Loucy (cell line): Measurements from ENCODE around the gene SPPL3.

Experiments
- H2AFZ ChIP-seq: fragments of 200-600 bp; sonication (generic); 2 replicates; pipeline ENCODE4 v1.6.0; 2016; ENCODE audit warnings: antibody characterized with exemption, mild to moderate bottlenecking, low read length, moderate library complexity
- H3F3A ChIP-seq: fragments of 200-600 bp; 2 replicates; pipeline ENCODE4 v1.6.0; 2016; ENCODE audit warnings: antibody characterized with exemption, low read depth, mild to moderate bottlenecking
- H3K27me3 ChIP-seq: fragments of 200-600 bp; sonication (generic); 2 replicates; pipeline ENCODE4 v1.6.1; 2014; ENCODE audit warnings: low read length, mild to moderate bottlenecking; ENCODE audit not compliant: insufficient read depth, poor library complexity, severe bottlenecking
- H3K36me3 ChIP-seq: fragments of 200-600 bp; sonication (generic); 2 replicates; pipeline ENCODE4 v1.6.1; 2016; ENCODE audit warnings: low read length; ENCODE audit not compliant: insufficient read depth
- H3K4me1 ChIP-seq: fragments of 200-600 bp; sonication (generic); 2 replicates; pipeline ENCODE4 v1.5.1; 2014; ENCODE audit warnings: low read length, mild to moderate bottlenecking; ENCODE audit not compliant: insufficient read depth, poor library complexity, severe bottlenecking
- H3K4me2 ChIP-seq: fragments of 200-600 bp; sonication (generic); 2 replicates; pipeline ENCODE4 v1.6.0; 2014; ENCODE audit warnings: antibody characterized with exemption, low read length, low read depth, mild to moderate bottlenecking; ENCODE audit not compliant: poor library complexity, severe bottlenecking
- H3K4me3 ChIP-seq: fragments of 200-600 bp; sonication (generic); 2 replicates; pipeline ENCODE4 v1.5.1; 2014; ENCODE audit warnings: low read length, mild to moderate bottlenecking, mixed read lengths; ENCODE audit not compliant: poor library complexity, severe bottlenecking
- H3K79me2 ChIP-seq: fragments of 200-600 bp; sonication (generic); 2 replicates; pipeline ENCODE4 v1.6.1; 2014; ENCODE audit warnings: low read length; ENCODE audit not compliant: insufficient read depth
- H3K9ac ChIP-seq: fragments of 200-600 bp; sonication (generic); 2 replicates; pipeline ENCODE4 v1.6.0; 2014; ENCODE audit warnings: mild to moderate bottlenecking, low read depth, low read length, moderate library complexity; ENCODE audit not compliant: poor library complexity, severe bottlenecking
- H3K9me2 ChIP-seq: fragments of 200-600 bp; sonication (generic); replicated peaks from 2 replicates; pipeline ENCODE4 v1.6.1; 2016; ENCODE audit warnings: low read depth, low read length, mixed read lengths
- H3K9me3 ChIP-seq: fragments of 200-600 bp; sonication (generic); 2 replicates; pipeline ENCODE4 v1.6.1; 2014; ENCODE audit warnings: mild to moderate bottlenecking, antibody characterized with exemption, low read length, low read depth; ENCODE audit not compliant: insufficient read depth
- H4K20me1 ChIP-seq: fragments of 200-600 bp; sonication (generic); 2 replicates; pipeline ENCODE4 v1.6.0; 2014; ENCODE audit warnings: antibody characterized with exemption, low read length, mild to moderate bottlenecking; ENCODE audit not compliant: insufficient read depth, poor library complexity, severe bottlenecking
- EZH2phosphoT487 ChIP-seq: fragments of 200-600 bp; IDR thresholded peaks from 2 replicates; pipeline ENCODE4 v1.6.1; 2018; ENCODE audit warnings: antibody characterized with exemption, mild to moderate bottlenecking, moderate library complexity, borderline replicate concordance
- TF ChIP-seq, protein P1 (sequence below): fragments of 200-600 bp; sonication (generic); conservative IDR thresholded peaks from 2 replicates; pipeline ENCODE4 v1.5.1; 2014; ENCODE audit warnings: mild to moderate bottlenecking, antibody characterized with exemption, low read length

SPPL3 gene

DNA sequence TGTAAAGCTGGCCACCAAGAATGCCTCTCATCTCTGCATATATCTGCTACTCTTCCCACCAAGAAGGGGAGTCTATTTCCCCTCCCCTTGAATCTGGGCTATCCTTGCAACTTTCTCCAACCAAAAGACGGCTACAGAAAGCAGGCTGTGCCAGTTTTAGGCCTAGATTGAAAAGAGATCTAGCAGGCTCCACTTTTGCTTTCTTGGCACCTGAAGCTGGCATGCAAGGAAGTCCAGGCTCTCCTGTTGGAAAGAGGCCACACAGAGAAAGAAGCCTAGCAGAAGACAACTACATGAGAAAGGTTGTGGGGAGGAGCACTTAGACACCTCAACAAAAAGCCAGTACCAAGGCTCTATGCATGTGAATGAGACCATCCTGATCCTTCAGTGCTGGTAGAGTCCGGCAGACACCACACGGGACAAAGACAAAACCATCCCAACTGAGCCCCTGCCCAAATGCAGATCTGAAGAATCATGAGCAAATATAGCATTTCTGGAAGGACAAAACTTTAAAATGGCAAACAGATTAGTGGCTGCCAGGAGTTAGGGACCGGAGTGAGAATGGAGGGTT, 68.0 kb downstream of the SPPL3 start:
- no peak for TF ChIP-seq EZH2phosphoT487
- TF ChIP-seq, protein P1, sequence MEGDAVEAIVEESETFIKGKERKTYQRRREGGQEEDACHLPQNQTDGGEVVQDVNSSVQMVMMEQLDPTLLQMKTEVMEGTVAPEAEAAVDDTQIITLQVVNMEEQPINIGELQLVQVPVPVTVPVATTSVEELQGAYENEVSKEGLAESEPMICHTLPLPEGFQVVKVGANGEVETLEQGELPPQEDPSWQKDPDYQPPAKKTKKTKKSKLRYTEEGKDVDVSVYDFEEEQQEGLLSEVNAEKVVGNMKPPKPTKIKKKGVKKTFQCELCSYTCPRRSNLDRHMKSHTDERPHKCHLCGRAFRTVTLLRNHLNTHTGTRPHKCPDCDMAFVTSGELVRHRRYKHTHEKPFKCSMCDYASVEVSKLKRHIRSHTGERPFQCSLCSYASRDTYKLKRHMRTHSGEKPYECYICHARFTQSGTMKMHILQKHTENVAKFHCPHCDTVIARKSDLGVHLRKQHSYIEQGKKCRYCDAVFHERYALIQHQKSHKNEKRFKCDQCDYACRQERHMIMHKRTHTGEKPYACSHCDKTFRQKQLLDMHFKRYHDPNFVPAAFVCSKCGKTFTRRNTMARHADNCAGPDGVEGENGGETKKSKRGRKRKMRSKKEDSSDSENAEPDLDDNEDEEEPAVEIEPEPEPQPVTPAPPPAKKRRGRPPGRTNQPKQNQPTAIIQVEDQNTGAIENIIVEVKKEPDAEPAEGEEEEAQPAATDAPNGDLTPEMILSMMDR: no peak
- Histone ChIP-seq H2AFZ (no peak overlapping the region), H3F3A (0 out of 2 replicates have a peak, but pooled peaks cover 4% of the 10 kb centered on the region), H3K27me3 (no peaks in the 10 kb centered on the region), H3K4me1 (peaks cover 65% of the 10 kb centered on the region), H4K20me1 (peaks cover 4% of the 10 kb centered on the region), H3K36me3 (no peaks in the 10 kb centered on the region), H3K9me3 (no peaks in the 10 kb centered on the region), H3K4me2 (peak overlapping the region; percentile 67), H3K9ac (peak overlapping the region; percentile 60), H3K79me2 (peaks cover 85% of the 10 kb centered on the region), H3K9me2 (no peaks in the 10 kb centered on the region), H3K4me3 (no peak overlapping the region)

DNA sequence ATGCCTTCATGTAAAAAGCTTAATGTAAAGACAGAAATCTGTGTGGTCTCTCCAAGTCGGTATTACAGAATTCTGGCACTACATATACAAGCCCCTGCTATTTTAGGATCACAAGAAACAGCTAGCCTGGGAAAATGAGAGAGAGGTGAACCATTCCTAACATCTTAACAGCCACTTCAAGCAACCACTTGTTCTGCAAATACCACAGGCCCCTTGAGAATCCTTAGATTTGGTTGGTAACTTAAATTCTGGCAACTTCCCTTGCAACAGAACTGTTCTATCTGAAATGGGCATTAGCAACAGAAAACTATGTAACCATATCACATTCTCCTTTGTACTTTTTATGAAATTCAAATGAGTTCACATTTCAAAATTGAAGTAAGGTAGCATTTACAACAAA, 68.5 kb downstream of the SPPL3 start:
- Histone ChIP-seq H3K9ac (peak overlapping the region; percentile 60), H4K20me1 (peaks cover 4% of the 10 kb centered on the region), H3K9me3 (no peaks in the 10 kb centered on the region), H3K4me1 (peaks cover 70% of the 10 kb centered on the region), H3K4me3 (peak overlapping the region; percentile 33), H3K4me2 (peak overlapping the region; percentile 67), H3K79me2 (peaks cover 91% of the 10 kb centered on the region), H3K27me3 (no peaks in the 10 kb centered on the region), H3K36me3 (no peaks in the 10 kb centered on the region), H3K9me2 (no peaks in the 10 kb centered on the region), H2AFZ (no peak overlapping the region), H3F3A (0 out of 2 replicates have a peak, but pooled peaks cover 4% of the 10 kb centered on the region)
- no peak for TF ChIP-seq EZH2phosphoT487
- TF ChIP-seq, protein P1: no peak

DNA sequence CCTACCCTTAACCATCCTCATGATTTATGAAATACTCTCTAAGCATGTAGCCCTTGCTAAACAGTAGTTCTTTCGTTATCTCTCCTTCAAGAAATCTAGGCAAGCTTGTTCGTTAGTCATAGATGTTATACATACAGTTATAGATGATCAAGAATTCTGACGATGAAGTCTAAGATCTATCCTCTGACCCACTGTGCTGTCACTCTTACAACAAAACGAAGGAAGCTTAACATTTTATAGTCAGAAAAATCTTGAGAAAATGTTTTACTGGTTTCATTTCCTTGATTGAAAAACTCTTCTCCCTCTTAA, 68.9 kb downstream of the SPPL3 start:
- H3K9ac ChIP-seq: peak overlapping the region; percentile 60
- peaks cover 72% of the 10 kb centered on the region for H3K4me1 ChIP-seq
- peak overlapping the region; percentile 67 for H3K4me2 ChIP-seq
- H3K9me3 ChIP-seq: no peaks in the 10 kb centered on the region
- H4K20me1 ChIP-seq: peaks cover 4% of the 10 kb centered on the region
- TF ChIP-seq EZH2phosphoT487: no peak
- TF ChIP-seq, protein P1: no peak
- 0 out of 2 replicates have a peak, but pooled peaks cover 4% of the 10 kb centered on the region for H3F3A ChIP-seq
- no peaks in the 10 kb centered on the region for H3K27me3 ChIP-seq
- H3K36me3 ChIP-seq: no peaks in the 10 kb centered on the region
- H2AFZ ChIP-seq: no peak overlapping the region
- peaks cover 89% of the 10 kb centered on the region for H3K79me2 ChIP-seq
- peak overlapping the region; percentile 33 for H3K4me3 ChIP-seq
- no peaks in the 10 kb centered on the region for H3K9me2 ChIP-seq
